ENCODE results near the gene PPP6R2.

DNA sequence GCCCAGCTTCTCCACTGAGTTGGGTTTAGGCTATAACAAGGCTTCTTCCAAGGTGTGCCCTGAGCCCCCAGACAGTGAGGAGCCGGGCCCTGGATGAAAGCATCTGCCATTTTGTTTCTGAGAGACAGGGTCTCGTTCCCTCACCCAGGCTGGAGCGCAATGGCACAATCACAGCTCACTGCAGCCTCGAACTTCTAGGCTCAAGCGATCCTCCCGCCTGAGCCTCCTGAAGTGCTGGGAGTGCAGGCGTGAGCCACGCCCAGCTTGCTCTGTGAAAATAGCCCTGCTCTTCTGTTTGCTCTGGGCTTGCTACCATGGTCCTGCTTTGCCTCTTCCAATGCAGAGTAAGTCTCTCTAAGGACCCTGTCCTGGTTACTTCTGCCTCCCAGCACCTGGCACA, 23.0 kb upstream of the PPP6R2 start:
- TF ChIP-seq GATA2 (IDR thresholded peaks at IDR 0.05; ENCODE audit: low read depth, low read length) (no peak), GATA3 (IDR thresholded peaks at IDR 0.05; ENCODE audit: low read depth, low read length) (no peak)

All from SH-SY5Y (cell line).